OCI-LY1 (cell line): ENCODE data around the gene PTPRN2.

ENCODE experiments used
- EZH2 ChIP-seq: fragments of 200-600 bp; sonication (generic), shearing (Covaris generic); IDR thresholded peaks from 2 replicates; pipeline ENCODE4 v1.8.0; 2017; ENCODE audit warnings: borderline replicate concordance, mixed run types, mild to moderate bottlenecking, antibody characterized with exemption, low read length, moderate library complexity, mixed read lengths
- TF ChIP-seq, protein P1 (sequence below): fragments of 200-600 bp; sonication (generic), shearing (Covaris generic); IDR thresholded peaks from 2 replicates; pipeline ENCODE4 v1.5.1; 2017; ENCODE audit warnings: mild to moderate bottlenecking, antibody characterized with exemption, low read length, moderate library complexity, mixed read lengths

DNA sequence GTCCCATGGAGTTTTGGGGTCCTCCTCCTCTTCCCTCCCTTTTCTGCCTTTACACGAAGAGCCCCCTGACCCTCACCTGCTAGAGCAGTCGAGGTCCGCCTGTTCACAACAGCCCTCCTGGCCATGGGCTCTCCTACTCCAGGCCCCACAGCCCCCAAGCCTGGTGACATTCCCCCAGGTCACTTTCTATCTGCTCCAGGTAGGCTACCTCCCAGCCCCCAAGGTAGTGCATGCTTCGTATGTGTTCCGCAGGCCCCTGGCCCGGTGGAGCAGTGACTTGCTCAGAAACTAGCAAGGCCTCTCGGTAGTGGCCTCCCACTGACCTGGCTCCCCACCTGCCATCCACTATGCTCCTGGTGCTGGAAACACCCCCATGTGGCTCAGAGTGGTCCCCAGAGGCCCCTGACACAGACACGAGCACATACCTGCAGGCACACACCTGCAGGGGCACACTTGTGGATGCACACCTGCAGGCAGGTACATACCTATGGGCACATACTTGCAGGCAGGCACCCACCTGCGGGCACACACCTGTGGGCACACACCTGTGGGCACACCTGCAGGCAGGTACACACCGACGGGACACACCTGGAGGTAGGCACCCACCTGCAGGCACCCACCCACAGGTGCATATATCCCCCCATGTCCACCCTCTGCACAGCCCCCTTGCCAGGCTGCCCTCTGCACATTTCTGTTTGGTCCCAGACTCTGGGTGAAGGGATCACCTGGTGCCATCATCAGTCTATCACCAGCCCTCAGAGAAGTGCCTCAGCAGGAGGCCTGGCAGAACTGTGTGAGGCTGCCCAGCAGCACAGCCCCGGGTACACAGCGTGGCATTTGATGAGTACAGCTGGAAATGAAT lies 322.5 kb downstream of the PTPRN2 start:
- TF ChIP-seq, protein P1, sequence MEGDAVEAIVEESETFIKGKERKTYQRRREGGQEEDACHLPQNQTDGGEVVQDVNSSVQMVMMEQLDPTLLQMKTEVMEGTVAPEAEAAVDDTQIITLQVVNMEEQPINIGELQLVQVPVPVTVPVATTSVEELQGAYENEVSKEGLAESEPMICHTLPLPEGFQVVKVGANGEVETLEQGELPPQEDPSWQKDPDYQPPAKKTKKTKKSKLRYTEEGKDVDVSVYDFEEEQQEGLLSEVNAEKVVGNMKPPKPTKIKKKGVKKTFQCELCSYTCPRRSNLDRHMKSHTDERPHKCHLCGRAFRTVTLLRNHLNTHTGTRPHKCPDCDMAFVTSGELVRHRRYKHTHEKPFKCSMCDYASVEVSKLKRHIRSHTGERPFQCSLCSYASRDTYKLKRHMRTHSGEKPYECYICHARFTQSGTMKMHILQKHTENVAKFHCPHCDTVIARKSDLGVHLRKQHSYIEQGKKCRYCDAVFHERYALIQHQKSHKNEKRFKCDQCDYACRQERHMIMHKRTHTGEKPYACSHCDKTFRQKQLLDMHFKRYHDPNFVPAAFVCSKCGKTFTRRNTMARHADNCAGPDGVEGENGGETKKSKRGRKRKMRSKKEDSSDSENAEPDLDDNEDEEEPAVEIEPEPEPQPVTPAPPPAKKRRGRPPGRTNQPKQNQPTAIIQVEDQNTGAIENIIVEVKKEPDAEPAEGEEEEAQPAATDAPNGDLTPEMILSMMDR: no peak
- TF ChIP-seq EZH2: no peak
